ENCODE measurements around the gene NARS2. TPM values are rescaled to one million over a fixed set of nuclear protein-coding genes. Genes with fewer than 3 reads are reported as not detected.

The NARS2 gene
- total RNA-seq, 4 donors from 2014 or later: 6.4 to 15.1 (median 10.4) TPM

DNA sequence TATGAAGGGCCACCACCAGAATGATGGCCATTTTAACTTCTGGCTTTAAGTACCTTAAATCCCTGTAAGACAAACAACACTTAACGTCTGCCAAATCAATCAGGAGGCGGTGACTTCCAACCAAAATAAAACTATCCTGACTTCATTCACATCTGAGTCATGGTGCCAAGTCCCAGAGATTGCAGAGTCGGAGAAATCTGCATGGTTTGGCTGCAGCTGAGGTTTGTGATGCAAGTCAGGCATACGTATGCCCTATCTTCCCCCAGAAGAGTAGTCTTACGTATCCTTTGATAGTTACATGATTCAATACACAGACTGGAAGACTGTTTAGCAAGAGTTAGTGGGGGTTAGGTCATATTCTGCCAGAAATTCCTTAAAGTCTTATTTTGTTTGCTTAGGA lies 155.3 kb downstream of the NARS2 start:
- H3K4me1 ChIP-seq: peaks cover 13 to 44% (median 29%) of the 10 kb centered on the region in 4 donors
- H3K36me3 ChIP-seq: no peaks in the 10 kb centered on the region
- intact Hi-C loops (cut with DNase I; ENCODE audit: low total_unique reads) (no loop called here), in situ Hi-C loops (cut with MboI; ENCODE audit: low pct_ligation_motif_present in 1 of 4, low pct_unique_long_range_greater_than_20kb in 1 of 4, low sequenced_read_pairs in 3 of 4) (loop anchor here in 2 of 4 donors (10.0 to 25.0 kb wide), 2 partner anchors 145 to 182 kb away; no protein-coding TSS in a partner anchor)
- H3K4me3 ChIP-seq: no peak overlapping the region
- peak; percentile 48 for DNase-seq
- H3K27ac ChIP-seq: peak overlapping the region; percentile 89 to 99 (median 98)
- no peaks in the 10 kb centered on the region for H3K27me3 ChIP-seq
- WGBS, 2 donors (ENCODE audit: low coverage in 1 of 2): 40 to 47% methylated on average over 2 to 5 of the region's 5 CpGs
- H3K9me3 ChIP-seq: no peaks in the 10 kb centered on the region
- no peak for TF ChIP-seq EP300 (IDR thresholded peaks at IDR 0.05; ENCODE audit: low read depth)
- TF ChIP-seq, protein P1, sequence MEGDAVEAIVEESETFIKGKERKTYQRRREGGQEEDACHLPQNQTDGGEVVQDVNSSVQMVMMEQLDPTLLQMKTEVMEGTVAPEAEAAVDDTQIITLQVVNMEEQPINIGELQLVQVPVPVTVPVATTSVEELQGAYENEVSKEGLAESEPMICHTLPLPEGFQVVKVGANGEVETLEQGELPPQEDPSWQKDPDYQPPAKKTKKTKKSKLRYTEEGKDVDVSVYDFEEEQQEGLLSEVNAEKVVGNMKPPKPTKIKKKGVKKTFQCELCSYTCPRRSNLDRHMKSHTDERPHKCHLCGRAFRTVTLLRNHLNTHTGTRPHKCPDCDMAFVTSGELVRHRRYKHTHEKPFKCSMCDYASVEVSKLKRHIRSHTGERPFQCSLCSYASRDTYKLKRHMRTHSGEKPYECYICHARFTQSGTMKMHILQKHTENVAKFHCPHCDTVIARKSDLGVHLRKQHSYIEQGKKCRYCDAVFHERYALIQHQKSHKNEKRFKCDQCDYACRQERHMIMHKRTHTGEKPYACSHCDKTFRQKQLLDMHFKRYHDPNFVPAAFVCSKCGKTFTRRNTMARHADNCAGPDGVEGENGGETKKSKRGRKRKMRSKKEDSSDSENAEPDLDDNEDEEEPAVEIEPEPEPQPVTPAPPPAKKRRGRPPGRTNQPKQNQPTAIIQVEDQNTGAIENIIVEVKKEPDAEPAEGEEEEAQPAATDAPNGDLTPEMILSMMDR (IDR thresholded peaks at IDR 0.05): no peak
- TF ChIP-seq POLR2A (IDR thresholded peaks at IDR 0.05): no peak
- peak; percentile 7 to 52 (median 45) for TF ChIP-seq POLR2AphosphoS5 (IDR thresholded peaks at IDR 0.05)

DNA sequence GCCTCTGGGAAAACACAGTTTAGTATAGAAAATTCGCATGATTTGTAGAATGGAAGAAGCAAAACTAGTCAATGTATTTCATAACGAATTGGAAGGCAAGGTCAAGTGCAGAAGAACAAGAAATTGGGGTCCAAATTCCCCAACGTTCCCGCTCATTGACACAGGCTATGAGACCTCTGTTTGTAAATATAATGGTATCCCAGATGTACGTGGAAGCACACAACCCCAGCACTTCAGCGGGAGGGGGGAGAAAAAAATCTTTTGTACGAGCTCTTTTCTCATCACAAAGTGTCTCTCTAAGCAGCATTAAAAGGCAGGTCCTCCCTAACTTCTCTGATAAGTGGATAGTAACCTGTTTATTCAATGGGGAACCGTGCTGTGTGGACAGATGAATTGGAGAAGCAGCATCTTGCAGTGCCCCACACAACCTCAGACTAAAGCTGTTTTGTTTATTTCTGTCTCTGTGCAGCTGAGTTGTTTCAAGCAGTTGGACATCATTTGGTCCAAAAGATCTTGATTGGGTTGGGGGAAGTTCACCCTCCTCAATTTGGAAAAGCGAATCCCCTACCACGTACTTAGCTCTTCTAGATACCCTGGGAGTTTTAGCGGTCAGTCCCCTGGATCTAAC lies 156.0 kb downstream of the NARS2 start:
- intact Hi-C loops (cut with DNase I; ENCODE audit: low total_unique reads): no loop called here
- no peaks in the 10 kb centered on the region for H3K36me3 ChIP-seq
- no peak for DNase-seq
- in situ Hi-C loops (cut with MboI; ENCODE audit: low pct_ligation_motif_present in 1 of 4, low pct_unique_long_range_greater_than_20kb in 1 of 4, low sequenced_read_pairs in 3 of 4): loop anchor here in 2 of 4 donors (10.0 to 25.0 kb wide), 2 partner anchors 146 to 181 kb away; no protein-coding TSS in a partner anchor
- whole genome bisulfite sequencing, 2 donors (ENCODE audit: low coverage in 1 of 2): 45% methylated on average over 4 to 11 of the region's 11 CpGs
- no peak for TF ChIP-seq EP300 (IDR thresholded peaks at IDR 0.05; ENCODE audit: low read depth)
- TF ChIP-seq POLR2AphosphoS5 (IDR thresholded peaks at IDR 0.05): no peak
- TF ChIP-seq POLR2A (IDR thresholded peaks at IDR 0.05): no peak
- TF ChIP-seq, protein P1 (IDR thresholded peaks at IDR 0.05): no peak
- no peaks in the 10 kb centered on the region for H3K9me3 ChIP-seq
- peak overlapping the region in 3 of 4 donors; percentile 81 to 100 (median 94) for H3K4me3 ChIP-seq
- H3K4me1 ChIP-seq: peaks cover 13 to 45% (median 29%) of the 10 kb centered on the region in 4 donors
- peak overlapping the region; percentile 89 to 99 (median 98) for H3K27ac ChIP-seq
- no peaks in the 10 kb centered on the region for H3K27me3 ChIP-seq

DNA sequence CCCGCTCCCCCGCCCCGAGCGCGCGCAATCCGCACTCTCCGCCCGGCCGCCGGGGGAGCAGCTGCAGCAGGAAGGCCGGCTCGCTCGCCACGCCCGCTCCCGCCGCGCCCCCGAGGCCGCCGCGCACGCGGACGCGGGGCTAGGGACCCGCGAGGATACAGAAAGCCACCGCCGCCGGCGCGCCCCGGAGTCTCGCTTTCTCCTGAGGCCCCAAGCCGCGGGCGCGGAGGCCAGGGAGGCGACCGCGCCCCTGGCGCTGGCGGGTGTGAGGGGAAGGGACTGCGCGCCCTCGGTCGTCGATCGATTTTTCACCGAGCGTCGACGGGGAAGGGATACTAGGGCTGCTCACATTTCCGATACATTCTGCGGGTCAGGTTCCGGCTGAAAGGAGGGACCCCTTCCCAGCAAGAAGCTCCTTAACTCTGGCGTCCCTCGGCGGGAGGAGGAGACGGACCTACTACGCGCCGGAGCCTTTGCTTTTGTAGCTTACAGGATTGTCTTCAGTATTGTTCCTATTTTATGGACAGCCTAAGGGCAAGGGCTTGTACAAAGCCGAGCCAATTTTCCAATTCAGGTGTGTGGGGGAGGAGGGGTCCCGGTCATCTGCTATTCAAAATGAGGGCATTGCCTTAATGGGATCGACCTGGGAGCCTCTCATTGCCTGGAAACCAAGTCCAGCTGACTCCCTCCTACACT lies 156.6 kb downstream of the NARS2 start:
- 1% methylated on average over 25 of the region's 68 CpGs; no CpG with 5 or more reads in 1 of the 2 donors for WGBS, 2 donors (ENCODE audit: low coverage in 1 of 2)
- in situ Hi-C loops (cut with MboI; ENCODE audit: low pct_ligation_motif_present in 1 of 4, low pct_unique_long_range_greater_than_20kb in 1 of 4, low sequenced_read_pairs in 3 of 4): loop anchor here in 2 of 4 donors (10.0 to 25.0 kb wide), 2 partner anchors 147 to 181 kb away; no protein-coding TSS in a partner anchor
- intact Hi-C loops (cut with DNase I; ENCODE audit: low total_unique reads): no loop called here

More for the DNA sequence above, 156.6 kb downstream of the NARS2 start:
- peak; percentile 87 for DNase-seq
- Histone ChIP-seq H3K4me1 (peaks cover 13 to 48% (median 29%) of the 10 kb centered on the region in 4 donors), H3K27me3 (no peaks in the 10 kb centered on the region), H3K9me3 (no peaks in the 10 kb centered on the region), H3K4me3 (peak overlapping the region; percentile 79 to 100 (median 88)), H3K36me3 (no peaks in the 10 kb centered on the region), H3K27ac (peak overlapping the region; percentile 89 to 99 (median 98))
- TF ChIP-seq, protein P1 (IDR thresholded peaks at IDR 0.05): peak in 3 of 5 experiments; percentile 16 to 30 (median 19)
- TF ChIP-seq POLR2AphosphoS5 (IDR thresholded peaks at IDR 0.05) (peak; percentile 34 to 70 (median 60)), POLR2A (IDR thresholded peaks at IDR 0.05) (peak; percentile 52), EP300 (IDR thresholded peaks at IDR 0.05; ENCODE audit: low read depth) (no peak)

All from transverse colon (tissue), 4 donors.